ENCODE results near the gene FCRL5.
A peak's percentile ranks its signal among the peaks of the same experiment; 100 is the strongest.
"Not testable (repeated sequence)": the region's sequence is repeated elsewhere in the genome, so short reads cannot be mapped to it uniquely, and the experiment has no call there.

FCRL5 gene

DNA sequence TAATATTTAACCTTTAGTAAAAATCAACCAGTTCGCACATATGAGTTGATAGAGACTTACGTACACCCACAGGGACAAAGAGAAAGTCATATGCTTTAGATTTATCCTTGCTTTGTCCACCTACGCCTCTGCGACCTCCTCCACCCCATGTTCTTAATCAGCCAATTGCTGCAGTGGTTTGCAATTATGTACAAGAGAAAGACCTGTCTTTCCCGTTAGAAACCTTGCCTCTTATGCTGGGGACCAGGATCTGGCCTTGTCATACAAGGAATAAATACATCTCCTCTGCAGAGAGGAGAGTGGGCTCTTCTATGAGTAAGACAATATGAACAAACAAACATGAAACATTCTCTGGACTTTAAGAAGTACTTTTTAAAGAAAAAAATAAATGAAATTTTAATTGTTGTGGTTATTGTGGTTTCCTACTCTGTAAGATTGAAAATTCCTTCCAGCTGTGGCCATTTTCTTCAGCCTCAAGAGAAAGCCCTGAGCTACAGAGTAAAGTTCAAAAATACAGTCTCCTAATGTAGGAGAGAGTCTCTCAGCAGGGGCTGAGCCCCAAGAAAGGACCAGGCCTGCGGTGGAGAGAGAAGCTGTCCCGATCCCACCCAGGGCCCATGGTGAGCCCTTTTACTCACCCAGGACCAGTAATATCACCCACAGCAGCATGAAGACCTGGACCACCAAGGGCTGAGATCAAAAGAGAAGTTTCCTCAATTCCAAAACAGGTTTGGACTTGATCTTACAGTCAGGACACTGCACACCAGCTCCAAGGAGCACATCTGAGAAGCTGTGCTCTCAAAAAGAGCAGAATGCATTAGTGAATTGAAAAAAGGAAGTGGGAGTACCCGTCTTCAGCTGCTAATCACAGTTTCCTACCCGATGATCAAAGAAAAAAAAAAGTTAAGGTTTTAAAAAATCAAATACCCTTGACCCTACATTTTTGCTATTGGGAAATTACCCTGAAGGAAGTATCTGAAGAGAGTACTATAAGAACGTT is at the start of gene FCRL5:
Gene FCRL5 (minus strand): TSS at position 822 of the 1,000 bp plus-strand sequence. CDS start 153 bp downstream, at position 669.
- DNase-seq (ENCODE audit: insufficient read length, low spot score) (no peak), FAIRE-seq (no peak)

DNA sequence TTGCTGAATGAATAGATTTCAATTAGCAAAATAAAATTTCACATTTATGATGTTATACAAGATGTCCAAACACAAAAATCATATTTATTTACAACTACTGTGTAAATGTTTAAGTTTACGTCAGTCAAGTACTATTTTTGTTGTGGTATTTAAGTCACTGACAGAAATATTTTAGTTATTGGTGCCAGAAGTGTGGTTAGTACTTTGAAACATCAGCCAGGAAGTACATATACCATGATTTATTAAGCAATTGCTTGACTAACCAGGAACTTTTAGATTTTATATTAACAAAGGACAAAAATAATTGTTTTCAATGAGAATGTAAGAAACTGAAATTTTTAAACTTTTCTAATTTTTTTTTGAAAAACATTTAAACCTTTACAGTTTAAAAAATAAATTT is 47.9 kb upstream of the FCRL5 start:
- no peak for DNase-seq (ENCODE audit: insufficient read length, low spot score)
- no peak for FAIRE-seq

DNA sequence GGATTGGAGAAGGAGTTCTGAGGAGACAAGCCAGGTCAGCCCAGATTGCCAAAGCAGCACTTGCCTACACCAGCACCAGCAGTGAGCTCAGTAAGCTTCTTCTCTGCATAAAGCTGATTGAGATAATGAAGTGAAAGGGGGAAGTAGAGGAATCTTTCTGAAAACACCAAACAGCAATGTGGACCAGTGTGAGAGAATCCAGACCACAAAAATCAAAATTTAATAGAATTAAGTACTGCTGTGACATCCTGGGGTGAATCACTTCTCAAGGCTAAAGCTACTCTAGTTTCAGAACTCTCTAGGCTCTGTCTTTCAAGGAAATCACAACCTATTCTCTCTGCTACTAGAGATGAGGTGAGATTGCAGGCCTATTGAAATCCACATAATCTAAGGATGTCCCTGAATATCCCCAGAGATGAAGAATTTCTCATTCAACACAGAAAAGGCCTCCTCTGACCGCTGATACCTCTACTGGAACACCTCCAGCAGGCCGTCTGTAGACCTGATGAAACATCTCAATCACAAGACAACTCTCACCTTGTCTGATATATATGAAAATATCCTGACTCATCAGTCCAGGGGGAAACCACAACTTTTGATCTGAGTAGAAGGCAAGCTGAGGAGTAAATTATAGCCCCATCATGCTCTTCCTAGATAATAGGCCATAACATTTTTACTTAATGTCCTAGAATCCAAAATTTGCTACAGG is 45.8 kb upstream of the FCRL5 start, which contains the start of gene FCRL4:
Gene FCRL4 (minus strand): TSS at position 127 of the 709 bp plus-strand sequence. CDS start 141 bp downstream, outside the sequence.
- FAIRE-seq, result no peak

DNA sequence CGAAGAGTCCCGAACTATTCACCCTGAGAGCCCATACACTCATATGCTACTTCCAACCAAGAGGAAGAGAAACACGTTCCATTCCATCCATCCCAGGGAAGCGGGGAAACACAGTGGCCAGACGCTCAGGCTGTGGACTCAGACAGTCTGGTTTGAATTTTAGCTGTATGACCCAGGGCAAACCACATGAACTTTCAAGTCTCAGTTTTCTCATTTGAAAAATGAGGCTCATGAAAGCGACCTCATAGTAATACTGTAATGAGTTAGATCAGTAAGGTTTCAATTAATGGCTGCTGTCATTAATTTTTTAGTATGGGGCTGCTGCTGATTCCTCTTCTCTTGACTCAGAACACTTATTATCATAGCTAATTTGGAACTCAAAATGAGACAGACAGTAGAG is 44.1 kb upstream of the FCRL5 start:
- FAIRE-seq (no peak), DNase-seq (ENCODE audit: insufficient read length, low spot score) (no peak)

More for the DNA sequence above, 45.8 kb upstream of the FCRL5 start, which contains the start of gene FCRL4:
- no peak for DNase-seq (ENCODE audit: insufficient read length, low spot score)

DNA sequence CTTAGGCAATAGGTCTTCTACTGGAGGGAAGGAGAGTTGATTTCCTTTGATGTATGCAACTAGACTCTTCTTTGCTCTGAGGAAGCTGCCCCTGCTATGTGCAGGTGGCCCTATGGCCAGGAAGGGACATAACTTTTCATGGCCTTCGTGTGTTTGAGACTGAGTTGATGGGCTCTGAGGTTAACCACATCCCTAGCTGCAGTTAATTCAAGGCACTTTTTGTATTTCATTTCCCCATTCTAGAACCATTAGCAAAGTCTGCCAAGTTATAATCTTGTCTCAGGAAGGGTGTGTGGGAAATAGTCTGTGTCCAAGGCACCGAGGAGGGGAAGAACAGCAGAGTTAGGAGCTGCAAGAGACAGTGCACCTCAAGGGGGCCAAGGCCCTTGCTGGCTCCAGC is 43.0 kb upstream of the FCRL5 start:
- no peak for FAIRE-seq
- no peak for DNase-seq (ENCODE audit: insufficient read length, low spot score)

DNA sequence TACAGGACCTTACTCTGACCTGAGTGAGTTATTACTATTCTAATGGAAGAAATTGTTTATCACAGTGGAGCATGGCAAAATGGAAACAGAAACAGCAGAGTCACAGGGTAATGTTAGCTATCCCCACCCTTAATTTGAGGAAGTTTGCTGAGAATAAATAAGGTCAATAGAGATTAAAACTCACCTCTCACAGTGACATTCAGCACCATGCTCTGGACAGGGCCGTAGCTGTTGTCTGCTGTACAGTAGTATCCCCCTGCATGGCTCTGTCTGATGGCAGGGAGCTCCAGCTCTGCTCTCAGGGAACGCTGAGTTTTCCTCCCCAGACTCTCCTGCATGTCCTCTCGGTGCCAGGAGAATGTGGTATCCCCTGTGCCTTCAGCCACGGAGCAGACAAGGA is 33.7 kb upstream of the FCRL5 start:
- no peak for FAIRE-seq

DNA sequence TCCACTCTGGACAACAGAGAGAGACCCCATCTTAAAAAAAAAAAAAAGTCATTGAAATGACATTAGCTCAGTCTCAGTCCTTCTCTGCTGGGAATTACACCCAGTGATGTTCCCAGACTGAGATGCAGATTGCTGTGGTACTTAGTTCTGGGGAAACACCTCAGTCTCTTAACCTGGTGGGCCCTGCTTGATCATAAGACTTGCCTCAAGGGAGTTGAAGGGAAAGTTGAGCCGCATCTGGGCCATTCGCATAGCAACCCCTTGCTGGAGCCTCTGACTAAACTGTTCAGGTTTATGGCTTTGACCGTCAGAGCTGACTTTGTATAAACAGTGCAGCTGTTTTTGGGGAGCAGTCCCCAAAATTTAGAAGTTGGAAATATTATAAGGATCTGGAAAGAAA is 32.2 kb upstream of the FCRL5 start:
- no peak for FAIRE-seq
- DNase-seq (ENCODE audit: insufficient read length, low spot score), result no peak

More for the DNA sequence above, 33.7 kb upstream of the FCRL5 start:
- no peak for DNase-seq (ENCODE audit: insufficient read length, low spot score)

DNA sequence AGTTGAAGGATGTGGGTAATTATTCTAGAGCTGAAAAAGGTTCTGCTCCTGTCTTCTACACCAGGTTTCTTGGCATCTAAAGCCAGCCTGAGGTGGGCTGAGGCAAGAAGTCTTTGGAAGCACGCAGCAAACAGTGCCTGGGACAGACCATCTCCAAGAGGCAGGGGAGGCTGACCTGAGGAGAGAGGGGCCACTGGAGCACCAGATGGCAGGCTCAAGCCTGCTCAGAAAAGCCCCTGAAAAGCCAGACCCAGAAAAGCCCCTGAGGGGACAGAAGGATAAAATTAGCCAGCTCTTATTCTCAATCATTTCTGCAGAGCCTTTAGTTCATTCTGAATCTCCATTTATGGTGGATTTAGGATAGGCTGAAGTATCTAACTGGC is 28.5 kb upstream of the FCRL5 start:
- FAIRE-seq (no peak), DNase-seq (ENCODE audit: insufficient read length, low spot score) (no peak)

DNA sequence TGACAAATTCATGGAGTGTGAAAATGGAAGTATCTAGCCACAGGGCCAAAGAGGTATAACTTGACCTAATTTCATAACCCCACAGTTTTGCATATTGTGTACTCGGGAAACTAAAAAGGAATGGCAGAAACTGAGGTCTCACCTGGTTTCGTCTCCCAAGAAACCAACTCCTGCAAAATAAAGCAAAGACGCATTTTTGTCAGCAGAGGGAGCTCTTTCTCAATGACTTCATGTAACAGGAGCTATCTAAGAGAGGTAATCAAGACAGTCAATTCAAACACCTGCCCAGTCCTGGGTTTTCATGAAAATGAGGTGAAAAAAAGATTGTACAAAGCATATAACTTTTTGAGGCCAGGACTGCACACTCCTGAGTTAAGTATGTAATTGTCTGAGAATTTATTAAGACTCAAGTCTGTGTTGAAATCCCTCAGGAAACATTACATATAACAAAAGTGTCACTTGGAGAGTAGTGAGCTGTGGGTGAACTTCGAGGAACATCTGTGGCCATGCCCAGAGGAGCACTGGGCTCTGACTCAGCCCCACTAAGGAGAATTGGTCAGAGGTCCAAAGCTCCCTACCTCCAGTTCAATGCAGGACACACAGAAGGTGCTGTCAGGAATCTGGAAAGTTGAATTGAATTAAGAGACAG is 28.0 kb upstream of the FCRL5 start:
- peak; percentile 32 for DNase-seq (ENCODE audit: insufficient read length, low spot score)

DNA sequence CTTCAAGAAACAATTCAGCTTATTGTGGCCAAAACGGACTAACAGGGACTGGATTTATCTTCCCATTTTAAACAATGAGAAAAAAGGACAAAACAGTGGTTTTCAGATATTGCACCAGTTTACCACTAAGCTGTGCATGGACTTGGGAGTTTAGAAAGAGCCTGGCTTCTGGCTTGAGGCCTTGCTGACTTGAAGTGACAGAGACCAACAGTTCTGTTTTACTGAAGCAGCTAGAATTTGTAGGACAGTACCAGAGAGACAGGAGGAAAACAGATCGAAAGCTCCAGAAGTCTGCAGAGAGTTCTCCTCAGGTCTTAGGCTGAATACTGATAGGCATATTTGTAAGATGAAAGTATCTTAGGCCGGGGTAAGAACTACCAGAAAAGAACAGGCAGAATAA is 25.1 kb upstream of the FCRL5 start:
- FAIRE-seq (no peak), DNase-seq (ENCODE audit: insufficient read length, low spot score) (no peak)

More for the DNA sequence above, 28.0 kb upstream of the FCRL5 start:
- FAIRE-seq, result no peak

DNA sequence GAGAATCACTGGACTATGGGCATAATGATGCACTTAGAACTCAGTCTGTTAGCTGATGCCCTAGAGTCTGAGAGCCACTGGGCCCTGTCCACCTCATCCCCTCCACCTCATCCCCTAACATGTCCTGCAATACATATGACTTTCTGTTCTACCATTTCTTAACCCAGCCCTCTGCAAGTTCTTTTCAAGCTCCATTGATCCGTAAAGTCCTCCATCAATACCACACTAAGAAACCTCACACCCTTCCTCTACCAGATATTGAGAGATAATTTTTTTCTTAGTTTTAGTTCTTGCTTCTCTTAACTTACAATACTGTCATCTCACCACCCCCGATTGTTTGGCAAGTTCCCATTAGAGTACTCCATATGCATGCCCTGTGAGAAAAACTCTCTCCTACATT is 23.4 kb upstream of the FCRL5 start:
- DNase-seq (ENCODE audit: insufficient read length, low spot score) (no peak), FAIRE-seq (no peak)

DNA sequence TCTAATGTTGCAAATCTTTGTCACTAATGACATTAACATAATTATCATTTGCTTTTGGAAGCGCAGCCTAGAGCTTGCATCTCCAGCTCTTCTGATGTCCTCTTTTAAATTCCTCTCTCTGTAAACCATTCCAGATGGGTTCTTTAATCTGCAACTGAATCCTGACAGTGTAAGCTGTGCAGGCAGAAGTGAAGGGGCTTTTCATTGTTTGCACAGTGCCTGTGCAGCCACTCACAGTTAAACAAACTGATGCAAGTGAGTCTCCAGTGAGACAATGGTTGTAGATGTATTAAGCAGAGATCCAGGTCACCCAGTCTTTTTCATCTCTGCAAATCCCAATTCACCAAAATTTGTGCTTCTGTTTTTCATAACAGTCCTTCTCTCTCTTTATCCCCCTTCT is 22.5 kb upstream of the FCRL5 start:
- no peak for FAIRE-seq
- DNase-seq (ENCODE audit: insufficient read length, low spot score), result no peak

DNA sequence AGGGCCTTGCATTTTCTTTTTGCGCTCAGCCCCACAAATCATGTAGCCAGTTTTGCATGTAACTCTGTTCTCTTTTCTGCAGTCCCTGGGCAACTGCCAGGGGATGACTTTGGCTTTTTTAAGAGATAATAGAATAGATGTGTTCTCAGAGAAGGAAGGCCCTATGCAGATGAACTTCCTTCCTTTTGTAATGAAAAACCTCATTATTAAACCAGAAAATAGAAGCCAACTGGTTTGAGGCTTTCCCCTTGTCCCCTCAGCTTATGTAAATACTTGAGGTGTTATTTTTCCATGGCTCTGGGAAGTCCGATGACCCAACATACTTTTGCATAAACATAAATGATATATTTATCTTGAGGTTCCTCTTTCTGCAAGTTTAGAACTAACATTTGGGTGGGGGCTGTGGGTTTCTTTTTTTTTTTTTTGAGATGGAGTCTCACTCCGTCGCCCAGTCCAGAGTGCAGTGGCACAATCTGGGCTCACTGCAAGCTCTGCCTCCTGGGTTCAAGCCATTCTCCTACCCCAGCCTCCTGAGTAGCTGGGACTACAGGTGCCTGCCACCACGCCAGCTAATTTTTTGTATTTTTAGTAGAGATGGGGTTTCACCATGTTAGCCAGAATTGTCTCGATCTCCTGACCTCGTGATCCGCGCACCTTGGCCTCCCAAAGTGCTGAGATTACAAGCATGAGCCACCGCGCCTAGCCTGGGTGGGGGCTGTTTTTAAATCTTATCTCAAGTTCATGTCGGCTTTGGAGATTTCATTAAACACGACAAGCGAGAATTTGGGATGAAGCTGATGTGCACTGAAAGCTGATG is 14.4 kb upstream of the FCRL5 start:
- DNase-seq (ENCODE audit: insufficient read length, low spot score) (no peak), FAIRE-seq (no peak)

DNA sequence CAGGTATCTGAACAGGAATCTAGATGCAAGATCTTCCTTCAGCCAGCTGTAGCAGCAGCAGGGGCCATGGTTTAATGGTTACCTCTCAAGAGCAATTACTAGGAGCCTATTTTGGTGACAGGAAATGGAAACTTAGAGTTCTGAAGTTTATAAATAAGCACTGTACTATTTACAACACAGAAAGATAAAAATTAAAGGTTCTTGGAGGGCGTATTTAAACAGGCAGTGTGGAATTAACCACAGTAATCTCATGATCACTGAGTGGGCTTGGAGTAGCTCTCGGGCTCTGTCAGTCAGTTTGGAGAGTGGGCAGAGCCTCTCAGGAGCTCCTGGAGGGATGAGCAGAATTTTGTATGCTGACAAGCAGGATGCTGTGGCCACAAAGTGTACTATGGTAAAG is 10.2 kb upstream of the FCRL5 start:
- DNase-seq (ENCODE audit: insufficient read length, low spot score) (no peak), FAIRE-seq (no peak)

DNA sequence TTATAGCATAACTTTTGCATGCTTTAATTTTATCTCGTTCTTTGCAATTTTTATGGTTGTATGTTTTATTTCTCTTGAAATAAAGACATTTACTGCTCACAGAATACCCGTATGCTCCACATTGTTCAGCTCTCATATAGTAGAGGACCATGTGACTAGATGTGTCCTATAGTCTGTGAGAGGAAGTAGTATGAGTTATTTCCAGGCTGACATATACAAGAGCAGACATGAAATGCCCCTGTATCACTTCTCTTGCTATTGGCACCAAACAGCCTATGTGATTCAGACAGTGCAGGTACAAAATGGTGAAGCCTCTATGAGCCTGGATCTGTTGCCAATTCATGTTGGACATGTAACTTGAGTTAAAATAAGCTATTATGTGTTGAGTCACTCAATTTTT is 5.8 kb upstream of the FCRL5 start:
- no peak for FAIRE-seq
- DNase-seq (ENCODE audit: insufficient read length, low spot score), result no peak

DNA sequence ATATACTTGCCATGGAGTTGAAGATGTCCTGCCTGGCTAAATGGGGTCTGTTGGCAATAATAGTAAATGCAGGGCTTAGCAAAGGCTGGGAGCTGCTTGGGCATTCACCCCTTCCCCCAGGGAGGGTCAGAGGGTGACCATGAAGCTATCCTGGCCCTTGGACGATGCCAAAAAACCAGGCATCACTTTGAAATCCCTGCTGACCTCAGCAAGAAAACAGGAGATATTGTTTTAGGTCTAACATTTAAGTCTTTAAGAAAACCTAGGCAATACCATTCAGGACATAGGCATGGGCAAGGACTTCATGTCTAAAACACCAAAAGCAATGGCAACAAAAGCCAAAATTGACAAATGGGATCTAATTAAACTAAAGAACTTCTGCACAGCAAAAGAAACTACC is 4.2 kb downstream of the FCRL5 start:
- DNase-seq (ENCODE audit: insufficient read length, low spot score); FAIRE-seq: not testable (repeated sequence)

DNA sequence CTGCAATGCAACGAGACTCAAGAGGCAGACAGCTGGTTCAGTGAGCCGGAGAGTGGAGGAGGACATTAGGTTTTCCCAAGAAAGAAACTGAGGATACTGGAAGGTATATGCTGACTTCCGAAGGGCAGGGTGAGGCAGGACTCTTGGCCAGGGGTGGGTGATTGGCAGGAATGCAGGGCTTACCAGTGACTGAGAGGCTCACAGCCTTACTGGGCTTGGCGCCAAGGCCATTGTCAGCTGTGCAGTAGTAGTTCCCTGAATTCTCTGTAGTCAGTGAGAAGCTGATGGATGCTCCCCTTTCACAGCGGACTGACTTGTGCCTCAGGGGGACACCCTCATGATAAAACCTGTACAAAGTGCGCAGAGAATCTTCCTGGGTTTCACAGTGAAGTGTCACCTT is 9.6 kb downstream of the FCRL5 start:
- FAIRE-seq (no peak), DNase-seq (ENCODE audit: insufficient read length, low spot score) (no peak)

DNA sequence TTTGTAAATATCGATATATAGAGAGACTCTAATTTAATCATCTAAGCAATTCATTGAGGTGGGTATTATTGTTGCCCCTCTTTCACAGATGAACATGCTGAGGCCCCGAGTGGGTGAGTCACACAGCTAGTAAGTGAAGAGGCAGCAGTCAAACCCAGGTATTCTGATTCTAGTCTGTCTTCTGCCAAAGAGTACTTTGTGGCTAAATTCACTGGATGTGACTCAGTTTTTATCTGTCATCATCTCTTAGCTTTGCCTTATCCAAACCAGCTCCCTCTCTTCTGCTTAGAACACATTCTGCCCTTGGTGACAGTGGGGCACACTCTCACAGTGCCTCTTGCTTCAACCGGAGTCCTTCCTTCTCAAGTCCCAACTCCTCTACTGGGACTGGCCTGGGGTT is 11.5 kb downstream of the FCRL5 start:
- DNase-seq (ENCODE audit: insufficient read length, low spot score) (no peak), FAIRE-seq (no peak)

DNA sequence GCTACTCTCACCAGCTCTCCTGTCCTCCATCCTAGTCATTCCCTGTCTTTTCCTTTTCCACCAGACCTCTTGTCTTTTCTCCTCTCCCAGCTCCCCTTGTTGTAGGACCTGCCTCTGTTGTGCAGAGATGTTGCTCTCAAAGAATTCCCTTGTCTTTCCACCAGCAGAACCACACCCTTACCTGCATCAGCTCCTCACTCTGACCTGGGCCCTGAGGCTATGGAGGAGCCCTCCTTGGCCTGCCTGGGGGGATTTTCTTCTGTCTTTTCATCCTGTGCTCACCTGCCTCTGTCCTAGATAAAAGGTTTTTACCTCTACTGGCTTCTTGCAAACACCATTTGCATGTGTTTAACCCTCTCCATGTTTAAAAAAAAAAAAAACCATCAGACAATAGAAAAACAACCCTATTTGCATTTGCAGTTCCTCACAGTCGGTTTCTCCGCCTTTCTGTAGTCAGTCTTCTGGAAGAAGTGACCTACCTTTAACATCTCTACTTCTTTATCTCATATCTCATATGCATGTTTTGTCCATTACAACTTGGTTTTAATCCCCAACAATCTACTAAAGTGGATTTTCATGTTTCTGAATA is 12.1 kb downstream of the FCRL5 start:
- DNase-seq (ENCODE audit: insufficient read length, low spot score) (no peak), FAIRE-seq (no peak)

DNA sequence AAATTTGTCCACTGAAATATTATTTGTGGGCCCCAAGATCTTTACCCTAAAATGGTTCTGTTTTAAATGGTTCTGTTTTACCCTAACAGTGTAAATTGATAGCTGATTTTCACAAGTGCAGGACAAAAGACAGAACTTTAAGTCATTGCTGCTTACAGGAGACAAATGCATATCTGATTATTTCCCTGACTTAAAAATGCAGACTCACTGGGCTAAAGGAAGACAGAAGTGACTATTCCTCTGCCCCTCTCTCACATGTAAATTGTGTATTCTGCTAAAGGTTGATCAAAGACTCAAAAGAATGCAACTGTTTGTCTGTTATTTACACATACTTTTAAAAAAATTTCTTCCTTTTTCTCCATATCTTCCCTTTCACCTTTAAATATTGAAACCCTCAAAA is 12.7 kb downstream of the FCRL5 start:
- DNase-seq (ENCODE audit: insufficient read length, low spot score), result no peak
- FAIRE-seq, result no peak

Measured in HTR-8/SVneo (cell line).